Tibial artery (tissue), 4 donors: Measurements from ENCODE around the gene KCNH8.
"Not testable (repeated sequence)": the region's sequence is repeated elsewhere in the genome, so short reads cannot be mapped to it uniquely, and the experiment has no call there.

Source experiments
- DNase-seq, 2 donors: peaks; one replicate each; pipeline ENCODE4 v3.0.0-alpha.2; 2019
- H3K27ac ChIP-seq, 2 donors: fragments of 200-600 bp; sonication (generic) in 1 of 2; 1 replicate in 1 of 2; 2 replicates in 1 of 2; pipeline ENCODE4 v1.5.1; 2018 to 2019; ENCODE audit warnings: mild to moderate bottlenecking in 1 of 2
- H3K27me3 ChIP-seq, 2 donors: fragments of 200-600 bp; sonication (generic) in 1 of 2; one replicate each; pipeline versions ENCODE4 v1.5.1 to v1.6.0; 2016 to 2019
- H3K36me3 ChIP-seq, 3 donors: fragments of 200-600 bp; sonication (generic) in 2 of 3; one replicate each; pipeline ENCODE4 v1.5.1; 2016 to 2019; ENCODE audit warnings: mild to moderate bottlenecking in 2 of 3
- H3K4me1 ChIP-seq, 4 donors: fragments of 200-600 bp; sonication (generic) in 2 of 4; 1 replicate in 3 of 4; 2 replicates in 1 of 4; pipeline ENCODE4 v1.5.1; 2016 to 2019
- H3K4me3 ChIP-seq, 2 donors: fragments of 200-600 bp; sonication (generic) in 1 of 2; 1 replicate in 1 of 2; 2 replicates in 1 of 2; pipeline ENCODE4 v1.5.1; 2018 to 2019; ENCODE audit warnings: mild to moderate bottlenecking in 2 of 2
- H3K9me3 ChIP-seq, 3 donors: fragments of 200-600 bp; sonication (generic) in 1 of 3; one replicate each; pipeline ENCODE4 v1.5.1; 2016 to 2019
- CTCF ChIP-seq, 2 experiments: fragments of 200-600 bp in 1 of 2; fragments of 450-650 bp in 1 of 2; IDR thresholded peaks; one replicate each; pipeline ENCODE4 v1.5.1; 2017 to 2019; ENCODE audit warnings: antibody characterized with exemption in 2 of 2, mild to moderate bottlenecking in 1 of 2, moderate library complexity in 1 of 2
- intact Hi-C: fragments of 100-400 bp; cut with DNase I; formaldehyde crosslinking; loops from one replicate; pipeline ENCODE4 v1.15.0; 2023; ENCODE audit warnings: low total_unique reads

Gene KCNH8

GRCh38 chr3:19147905-19148767 is at the start of gene KCNH8:
TSS of gene KCNH8 (plus strand) at chr3:19148510. CDS start at chr3:19148720, 210 bp downstream.
- peak within 1 kb of the TSS; percentile 61 to 65 for H3K4me3 ChIP-seq
- H3K27me3 ChIP-seq, result no peaks in the 10 kb centered on the region
- peak in 1 of 2 donors; percentile 59 for DNase-seq
- peaks cover 0 to 6% (median 0%) of the 10 kb centered on the region in 3 donors for H3K9me3 ChIP-seq
- H3K27ac ChIP-seq, result peak within 1 kb of the TSS in 1 of 2 donors; percentile 31
- H3K36me3 ChIP-seq, result no peaks in the 10 kb centered on the region
- intact Hi-C loops, result no loop called here
- TF ChIP-seq CTCF (IDR thresholded peaks at IDR 0.05), result no peak
- peaks cover 0 to 17% (median 13%) of the 10 kb centered on the region in 4 donors for H3K4me1 ChIP-seq

GRCh38 chr3:19102654-19103290 is 45.5 kb upstream of the KCNH8 start:
- H3K4me1 ChIP-seq, H3K36me3 ChIP-seq, H3K27me3 ChIP-seq, intact Hi-C loops, DNase-seq, H3K9me3 ChIP-seq, H3K4me3 ChIP-seq, H3K27ac ChIP-seq: not testable (repeated sequence)

GRCh38 chr3:19103510-19103909 is 44.8 kb upstream of the KCNH8 start:
- no peak overlapping the region for H3K27ac ChIP-seq
- intact Hi-C loops, result no loop called here

GRCh38 chr3:19104459-19104858 is 43.9 kb upstream of the KCNH8 start:
- H3K36me3 ChIP-seq, result no peaks in the 10 kb centered on the region
- H3K27ac ChIP-seq, result no peak overlapping the region
- no peak for DNase-seq
- H3K4me3 ChIP-seq, result no peak overlapping the region
- no peaks in the 10 kb centered on the region for H3K4me1 ChIP-seq
- H3K27me3 ChIP-seq, result no peaks in the 10 kb centered on the region
- intact Hi-C loops, result no loop called here
- no peak for TF ChIP-seq CTCF (IDR thresholded peaks at IDR 0.05)
- no peaks in the 10 kb centered on the region for H3K9me3 ChIP-seq

More at GRCh38 chr3:19103510-19103909, 44.8 kb upstream of the KCNH8 start:
- no peak overlapping the region for H3K4me3 ChIP-seq
- no peak for DNase-seq
- H3K27me3 ChIP-seq, result no peaks in the 10 kb centered on the region
- H3K4me1 ChIP-seq, result no peaks in the 10 kb centered on the region
- H3K36me3 ChIP-seq, result no peaks in the 10 kb centered on the region
- H3K9me3 ChIP-seq, result no peaks in the 10 kb centered on the region
- TF ChIP-seq CTCF (IDR thresholded peaks at IDR 0.05), result no peak

GRCh38 chr3:19105826-19106225 is 42.5 kb upstream of the KCNH8 start:
- no peak overlapping the region for H3K4me3 ChIP-seq
- H3K27ac ChIP-seq, result no peak overlapping the region
- no peak for DNase-seq
- H3K27me3 ChIP-seq, result no peaks in the 10 kb centered on the region
- TF ChIP-seq CTCF (IDR thresholded peaks at IDR 0.05), result no peak
- no peaks in the 10 kb centered on the region for H3K9me3 ChIP-seq
- intact Hi-C loops, result no loop called here
- H3K4me1 ChIP-seq, result no peaks in the 10 kb centered on the region
- no peaks in the 10 kb centered on the region for H3K36me3 ChIP-seq

GRCh38 chr3:19106307-19106706 is 42.0 kb upstream of the KCNH8 start:
- no peak for DNase-seq
- TF ChIP-seq CTCF (IDR thresholded peaks at IDR 0.05), result no peak
- Histone ChIP-seq H3K9me3 (no peaks in the 10 kb centered on the region), H3K27ac (no peak overlapping the region), H3K27me3 (no peaks in the 10 kb centered on the region), H3K36me3 (no peaks in the 10 kb centered on the region), H3K4me3 (no peak overlapping the region), H3K4me1 (no peaks in the 10 kb centered on the region)
- intact Hi-C loops, result no loop called here
